Spleen (tissue), 11 donors: ENCODE results near the gene KIAA2012. TPM values are rescaled to one million over a fixed set of nuclear protein-coding genes. Genes with fewer than 3 reads are reported as not detected.

Experiments
- DNase-seq: peaks from one replicate; pipeline ENCODE4 v3.0.0-alpha.2; 2020
- H3K27ac ChIP-seq, 8 donors: fragments of 200-600 bp; sonication (generic) in 7 of 8; 1 replicate in 4 of 8; 2 replicates in 4 of 8; pipeline versions ENCODE4 v1.5.0 to v1.8.0; 2016 to 2021; ENCODE audit warnings: inconsistent platforms in 4 of 8, mild to moderate bottlenecking in 4 of 8, moderate library complexity in 1 of 8
- H3K27me3 ChIP-seq, 7 donors: fragments of 200-600 bp; sonication (generic) in 6 of 7; replicated peaks in 1 of 7; 1 replicate in 4 of 7; 2 replicates in 3 of 7; pipeline versions ENCODE4 v1.5.0 to v1.8.0; 2016 to 2021; ENCODE audit warnings: inconsistent platforms in 3 of 7, mild to moderate bottlenecking in 1 of 7
- H3K36me3 ChIP-seq, 6 donors: fragments of 200-600 bp; sonication (generic) in 5 of 6; 1 replicate in 4 of 6; 2 replicates in 2 of 6; pipeline versions ENCODE4 v1.5.0 to v1.8.0; 2016 to 2021; ENCODE audit warnings: inconsistent platforms in 2 of 6
- H3K4me1 ChIP-seq, 6 donors: fragments of 200-600 bp; sonication (generic) in 5 of 6; 1 replicate in 3 of 6; 2 replicates in 3 of 6; pipeline versions ENCODE4 v1.5.0 to v1.8.0; 2016 to 2021; ENCODE audit warnings: inconsistent platforms in 3 of 6
- H3K4me3 ChIP-seq, 8 donors: fragments of 200-600 bp; sonication (generic) in 7 of 8; 1 replicate in 4 of 8; 2 replicates in 4 of 8; pipeline versions ENCODE4 v1.5.0 to v1.8.0; 2016 to 2021; ENCODE audit warnings: inconsistent platforms in 4 of 8, mild to moderate bottlenecking in 4 of 8, moderate library complexity in 2 of 8
- H3K9me3 ChIP-seq, 8 donors: fragments of 200-600 bp; sonication (generic) in 7 of 8; 1 replicate in 4 of 8; 2 replicates in 4 of 8; pipeline versions ENCODE4 v1.5.0 to v1.8.0; 2016 to 2021; ENCODE audit warnings: inconsistent platforms in 4 of 8
- CTCF ChIP-seq, 11 experiments: fragments of 200-600 bp in 7 of 11; fragments of 450-650 bp in 4 of 11; sonication (generic) in 4 of 11; IDR thresholded peaks in 8 of 11; conservative IDR thresholded peaks in 3 of 11; 1 replicate in 7 of 11; 2 replicates in 4 of 11; pipeline versions ENCODE4 v1.4.0 to v1.8.0; 2016 to 2021; ENCODE audit warnings: antibody characterized with exemption in 11 of 11, inconsistent platforms in 4 of 11, mild to moderate bottlenecking in 1 of 11
- POLR2A ChIP-seq, 3 donors: fragments of 450-650 bp; IDR thresholded peaks; one replicate each; pipeline ENCODE4 v1.5.1; 2017; ENCODE audit warnings: antibody characterized with exemption in 3 of 3, mild to moderate bottlenecking in 1 of 3
- POLR2AphosphoS5 ChIP-seq, 3 donors: sonication (generic); formaldehyde crosslinking; IDR thresholded peaks; one replicate each; pipeline ENCODE4 v1.5.1; 2017; ENCODE audit warnings: antibody characterized with exemption in 3 of 3
- WGBS, 5 donors: extraction: QIAGEN DNeasy Blood & Tissue Kit in 3 of 5; methylation state at CpG; one replicate each; pipeline versions ENCODE4 v1.1.5 to v1.1.7; 2013 to 2018; 5-methylcytosine and 5-hydroxymethylcytosine counted together
- intact Hi-C: fragments of 100-400 bp; cut with DNase I; formaldehyde crosslinking; loops from one replicate; pipeline ENCODE4 v1.15.0; 2023; ENCODE audit warnings: low total_unique reads
- polyA plus RNA-seq, 3 donors: library from polyadenylated mRNA; stranded (reverse); fragments of 200-250 nt; gene quantifications; one replicate each; pipeline ENCODE4 v1.2.1, GENCODE V29; 2013
- total RNA-seq, 7 donors: library from RNA; depleted of rRNA in 3 of 7; stranded (reverse); fragments of >200 nt in 3 of 7; fragmentation: NEBNext Ultra II Directional in 4 of 7; extraction: Animal tissue kit (Norgen Biotek cat#: 25700) in 4 of 7; gene quantifications; one replicate each; pipeline versions ENCODE4 v1.1.0 to v1.2.1, GENCODE V29; 2016 to 2021
- donor health status: healthy with polysubstance abuse.
- donor health status: DM: no; HTN: no; CAD: no; lungs with moderate emphysema.
- donor health status: DM: no; HTN: no; CAD: no.
- donor health status: Bipolar disorder and iron deficiency.
- donor health status: healthy.
- donor health status: DM: no; HTN: no; CAD: no.
- donor health status: DM: yes; HTN: yes; CAD: no.

KIAA2012 gene
- total and polyA plus RNA-seq, 10 donors = not detected

GRCh38 chr2:202105025-202105424 is 32.0 kb downstream of the KIAA2012 start:
- Histone ChIP-seq H3K27ac (no peak overlapping the region), H3K27me3 (peaks cover 0 to 5% (median 0%) of the 10 kb centered on the region in 7 donors), H3K4me1 (no peaks in the 10 kb centered on the region), H3K9me3 (no peaks in the 10 kb centered on the region), H3K4me3 (no peak overlapping the region), H3K36me3 (no peaks in the 10 kb centered on the region)
- intact Hi-C loops = no loop called here
- DNase-seq = no peak
- TF ChIP-seq POLR2AphosphoS5 (IDR thresholded peaks at IDR 0.05) (no peak), POLR2A (IDR thresholded peaks at IDR 0.05) (no peak), CTCF (IDR thresholded peaks at IDR 0.05 in 8 of 11, conservative IDR thresholded peaks at IDR 0.05 in 3 of 11) (no peak)

- no peak for DNase-seq
- intact Hi-C loops = no loop called here
- no peaks in the 10 kb centered on the region for H3K4me1 ChIP-seq
- no peaks in the 10 kb centered on the region for H3K9me3 ChIP-seq
- no peak overlapping the region for H3K27ac ChIP-seq
- no peak overlapping the region for H3K4me3 ChIP-seq
- peaks cover 0 to 15% (median 0%) of the 10 kb centered on the region in 7 donors for H3K27me3 ChIP-seq
- no peaks in the 10 kb centered on the region for H3K36me3 ChIP-seq
- TF ChIP-seq CTCF (IDR thresholded peaks at IDR 0.05 in 8 of 11, conservative IDR thresholded peaks at IDR 0.05 in 3 of 11) (no peak), POLR2A (IDR thresholded peaks at IDR 0.05) (no peak), POLR2AphosphoS5 (IDR thresholded peaks at IDR 0.05) (no peak)
- 88 to 97% (median 90%) methylated on average over 3 of the region's 3 CpGs for WGBS, 5 donors
Observed at GRCh38 chr2:202108345-202108744, 35.3 kb downstream of the KIAA2012 start.

GRCh38 chr2:202109139-202109736 is 36.2 kb downstream of the KIAA2012 start:
- H3K4me1 ChIP-seq = no peaks in the 10 kb centered on the region
- TF ChIP-seq POLR2AphosphoS5 (IDR thresholded peaks at IDR 0.05) = no peak
- TF ChIP-seq CTCF (IDR thresholded peaks at IDR 0.05 in 8 of 11, conservative IDR thresholded peaks at IDR 0.05 in 3 of 11) = no peak
- intact Hi-C loops = no loop called here
- no peak overlapping the region for H3K4me3 ChIP-seq
- no peak for DNase-seq
- H3K36me3 ChIP-seq = no peaks in the 10 kb centered on the region
- WGBS, 5 donors = 47 to 77% (median 63%) methylated on average over 6 of the region's 6 CpGs
- H3K27me3 ChIP-seq = peaks cover 0 to 15% (median 0%) of the 10 kb centered on the region in 7 donors
- H3K27ac ChIP-seq = no peak overlapping the region
- H3K9me3 ChIP-seq = no peaks in the 10 kb centered on the region

GRCh38 chr2:202109737-202110184 is 36.7 kb downstream of the KIAA2012 start:
- Histone ChIP-seq H3K27ac (no peak overlapping the region), H3K27me3 (peaks cover 0 to 15% (median 0%) of the 10 kb centered on the region in 7 donors), H3K4me1 (no peaks in the 10 kb centered on the region), H3K36me3 (no peaks in the 10 kb centered on the region), H3K9me3 (no peaks in the 10 kb centered on the region), H3K4me3 (no peak overlapping the region)
- no peak for DNase-seq
- 69 to 83% (median 70%) methylated on average over 5 of the region's 5 CpGs for WGBS, 5 donors
- intact Hi-C loops = no loop called here
- TF ChIP-seq CTCF (IDR thresholded peaks at IDR 0.05 in 8 of 11, conservative IDR thresholded peaks at IDR 0.05 in 3 of 11) (no peak), POLR2A (IDR thresholded peaks at IDR 0.05) (no peak), POLR2AphosphoS5 (IDR thresholded peaks at IDR 0.05) (no peak)
